HepG2 (cell line): ENCODE data around the gene CAMSAP2. TPM values are rescaled to one million over a fixed set of nuclear protein-coding genes. Genes with fewer than 3 reads are reported as not detected.

Experiments used
- ATAC-seq: fragments of 200-7000 bp; cut with Tn5 transposase; 3 replicates; pipeline ENCODE4 v1.9.1; 2020; ENCODE audit warnings: mild to moderate bottlenecking, moderate library complexity
- BruUV-seq: library from RNA; stranded (reverse); fragments of 400-500 nt; replicated peaks from 2 replicates; lab custom pipeline; 2021; lab: Mats Ljungman, UMichigan
- CTCF ChIA-PET: fragments of 300-600 bp; formaldehyde crosslinking; extraction: SDS; loops from one replicate; lab custom pipeline; 2021; ENCODE audit warnings: low total read pairs, inconsistent platforms, low intra/inter-chr PET ratio; lab: Yijun Ruan, JAX
- POLR2A ChIA-PET: fragments of 350-600 bp; sonication (Branson Sonifier 250); formaldehyde crosslinking; loops from one replicate; lab custom pipeline; 2020; ENCODE audit warnings: antibody characterized with exemption, inconsistent platforms; lab: Yijun Ruan, JAX
- DNase-seq: peaks from one replicate; pipeline ENCODE4 v3.0.0-alpha.2; 2015; ENCODE audit warnings: low spot score
- FAIRE-seq: peaks from 3 replicates; lab custom pipeline; 2011; peaks lifted over from hg19 to GRCh38; lab: Jason Lieb, UNC
- H2AFZ ChIP-seq: one replicate; pipeline ENCODE4 v1.6.1; 2011; ENCODE audit warnings: low read length, inconsistent platforms
- H3K27ac ChIP-seq: fragments of 300-600 bp; 3 replicates; pipeline ENCODE4 v1.8.0; 2011; ENCODE audit warnings: mixed run types, mild to moderate bottlenecking, mixed read lengths, low read length, inconsistent platforms; ENCODE audit not compliant: insufficient read depth; ENCODE audit errors: extremely low read length
- H3K27me3 ChIP-seq, 2 experiments: fragments of 200-600 bp in 1 of 2; 2 replicates in 1 of 2; 3 replicates in 1 of 2; pipeline versions ENCODE4 v1.6.0 to v1.8.0; 2011; ENCODE audit warnings: low read length in 2 of 2, mild to moderate bottlenecking in 2 of 2, moderate library complexity in 2 of 2, inconsistent platforms in 1 of 2; ENCODE audit not compliant: insufficient read depth in 2 of 2, control insufficient read depth in 1 of 2
- H3K36me3 ChIP-seq, 2 experiments: fragments of 200-600 bp in 1 of 2; replicated peaks in 1 of 2; 2 replicates in 1 of 2; 3 replicates in 1 of 2; pipeline versions ENCODE4 v1.5.1 to v1.8.0; 2011; ENCODE audit warnings: low read length in 2 of 2, inconsistent platforms in 1 of 2; ENCODE audit not compliant: insufficient read depth in 2 of 2, control insufficient read depth in 1 of 2
- H3K4me1 ChIP-seq: 2 replicates; pipeline ENCODE4 v1.5.1; 2012; ENCODE audit warnings: low read length, inconsistent platforms; ENCODE audit not compliant: insufficient read depth
- H3K4me2 ChIP-seq: 2 replicates; pipeline ENCODE4 v1.6.0; 2011; ENCODE audit warnings: low read depth, low read length, inconsistent platforms
- H3K4me3 ChIP-seq, 3 experiments: fragments of 200-600 bp in 1 of 3; sonication (generic), shearing (Covaris generic) in 1 of 3; replicated peaks in 1 of 3; 2 replicates each; pipeline ENCODE4 v1.5.1; 2011 to 2016; ENCODE audit warnings: low read length in 3 of 3, inconsistent platforms in 2 of 3, low read depth in 2 of 3, mild to moderate bottlenecking in 2 of 3, control low read depth in 1 of 3, mixed read lengths in 1 of 3; ENCODE audit not compliant: insufficient read depth in 1 of 3
- H3K79me2 ChIP-seq: one replicate; pipeline ENCODE4 v1.6.1; 2011; ENCODE audit warnings: low read length, inconsistent platforms; ENCODE audit not compliant: insufficient read depth
- H3K9ac ChIP-seq: 2 replicates; pipeline ENCODE4 v1.6.0; 2011; ENCODE audit warnings: mild to moderate bottlenecking, low read depth, low read length, inconsistent platforms; ENCODE audit not compliant: insufficient read depth
- H3K9me3 ChIP-seq: 2 replicates; pipeline ENCODE4 v1.5.1; 2012; ENCODE audit warnings: mild to moderate bottlenecking, low read length
- H4K20me1 ChIP-seq: 2 replicates; pipeline ENCODE4 v1.6.0; 2011; ENCODE audit warnings: inconsistent platforms, mild to moderate bottlenecking, low read length, moderate library complexity; ENCODE audit not compliant: insufficient read depth
- AKNA ChIP-seq: sonication (generic); formaldehyde crosslinking; IDR thresholded peaks from 2 replicates; pipeline ENCODE4 v1.4.0; 2020; ENCODE audit warnings: missing genetic modification reagents, borderline replicate concordance
- ATM ChIP-seq: fragments of 450-650 bp; IDR thresholded peaks from 2 replicates; pipeline ENCODE4 v1.7.1; 2017; ENCODE audit warnings: mild to moderate bottlenecking, borderline replicate concordance
- CBX2 ChIP-seq, 2 experiments: fragments of 200-600 bp in 1 of 2; sonication (generic); formaldehyde crosslinking in 1 of 2; IDR thresholded peaks; 2 replicates each; pipeline versions ENCODE4 v1.7.0 to v1.8.1; 2018 to 2022; ENCODE audit warnings: low read depth in 2 of 2, low read length in 1 of 2, mild to moderate bottlenecking in 1 of 2, missing genetic modification reagents in 1 of 2
- DZIP1 ChIP-seq: sonication (generic); formaldehyde crosslinking; IDR thresholded peaks from 2 replicates; pipeline ENCODE4 v1.5.0; 2020; ENCODE audit warnings: mild to moderate bottlenecking, missing genetic modification reagents
- HNF4G ChIP-seq, 2 experiments: sonication (generic) in 1 of 2; formaldehyde crosslinking in 1 of 2; IDR thresholded peaks; 2 replicates each; pipeline versions ENCODE4 v1.4.0 to v1.6.1; 2011 to 2020; ENCODE audit warnings: borderline replicate concordance in 2 of 2, low read depth in 2 of 2, mild to moderate bottlenecking in 2 of 2, low read length in 1 of 2, missing genetic modification reagents in 1 of 2, moderate library complexity in 1 of 2
- KDM4B ChIP-seq: sonication (generic); formaldehyde crosslinking; IDR thresholded peaks from 2 replicates; pipeline ENCODE4 v1.4.0; 2020; ENCODE audit warnings: missing genetic modification reagents
- NCOA1 ChIP-seq: sonication (generic); formaldehyde crosslinking; IDR thresholded peaks from 2 replicates; pipeline ENCODE4 v1.9.0; 2021; ENCODE audit warnings: missing genetic modification reagents
- RNF2 ChIP-seq: fragments of 450-650 bp; conservative IDR thresholded peaks from 2 replicates; pipeline ENCODE4 v1.6.1; 2016; ENCODE audit warnings: low read depth
- SSRP1 ChIP-seq: IDR thresholded peaks from 2 replicates; pipeline ENCODE4 v1.6.1; 2016; ENCODE audit warnings: control low read depth
- ZNF18 ChIP-seq: sonication (generic); formaldehyde crosslinking; IDR thresholded peaks from 2 replicates; pipeline ENCODE4 v1.8.0; 2022; ENCODE audit warnings: mild to moderate bottlenecking, missing genetic modification reagents; ENCODE audit not compliant: insufficient replicate concordance
- ZNF253 ChIP-seq: sonication (generic); formaldehyde crosslinking; IDR thresholded peaks from 2 replicates; pipeline ENCODE4 v1.8.0; 2022; ENCODE audit warnings: mild to moderate bottlenecking, missing genetic modification reagents, borderline replicate concordance
- ZNF850 ChIP-seq: sonication (generic); formaldehyde crosslinking; conservative IDR thresholded peaks from 2 replicates; pipeline ENCODE4 v1.9.0; 2021; ENCODE audit warnings: mild to moderate bottlenecking, missing genetic modification reagents
- ZNF883 ChIP-seq: sonication (generic); formaldehyde crosslinking; IDR thresholded peaks from 2 replicates; pipeline ENCODE4 v1.5.1; 2020; ENCODE audit warnings: mild to moderate bottlenecking, missing genetic modification reagents; ENCODE audit errors: not compliant biosample characterization
- WGBS: methylation state at CpG from one replicate; pipeline ENCODE4 v1.1.6; 2017; ENCODE audit warnings: low lambda C conversion rate; 5-methylcytosine and 5-hydroxymethylcytosine counted together
- in situ Hi-C: cut with HindIII; loops from 2 replicates; pipeline ENCODE4 v1.10.0; 2017; ENCODE audit warnings: low pct_unique_long_range_greater_than_20kb; ENCODE audit not compliant: extremely low pct_ligation_motif_present
- intact Hi-C: fragments of 100-400 bp; cut with micrococcal nuclease; formaldehyde crosslinking; loops from one replicate; pipeline ENCODE4 v1.10.0; 2022; ENCODE audit not compliant: unreplicated experiment
- polyA plus RNA-seq, 8 experiments: library from polyadenylated mRNA; depleted of rRNA in 3 of 8; stranded (reverse) in 7 of 8; unstranded in 1 of 8; fragments of >200 nt; fragmentation: Illumina TruSeq in 4 of 8; extraction: Trizol in 4 of 8; gene quantifications; 2 replicates each; pipeline versions ENCODE4 v1.2.1 to v1.2.3, GENCODE V29; 2011 to 2016; ENCODE audit warnings: low read depth in 4 of 8, missing spikeins in 1 of 8, mixed read lengths in 1 of 8; ENCODE audit not compliant: insufficient read depth in 1 of 8
- total RNA-seq, 5 experiments: library from RNA; depleted of rRNA; stranded (reverse); fragments of >200 nt; fragmentation: Illumina TruSeq; extraction: Trizol; gene quantifications; 2 replicates each; pipeline ENCODE4 v1.2.3, GENCODE V29; 2016; ENCODE audit warnings: low read depth in 1 of 5

CAMSAP2 gene
- total and polyA plus RNA-seq, 2 of the 13 experiments (the other 11 are each of a cell fraction or from before 2014, with no cell fraction given) = 3.4 to 8.2 TPM

- DNase-seq (no peak), ATAC-seq (no peak), FAIRE-seq (no peak)
- no TSS peak for BruUV-seq
- Histone ChIP-seq H3K4me2 (no peak overlapping the region), H3K36me3 (no peaks in the 10 kb centered on the region), H3K9ac (no peak overlapping the region), H3K27ac (no peak overlapping the region), H3K27me3 (peaks cover 0 to 10% of the 10 kb centered on the region in 2 experiments; a peak in 2 of 5 replicates), H3K4me1 (no peaks in the 10 kb centered on the region), H2AFZ (no peak overlapping the region), H3K4me3 (no peak overlapping the region), H4K20me1 (no peaks in the 10 kb centered on the region), H3K9me3 (no peaks in the 10 kb centered on the region), H3K79me2 (no peaks in the 10 kb centered on the region)
- POLR2A ChIA-PET = no interaction called here
- CTCF ChIA-PET = no interaction called here
- 40% methylated on average over 7 of the region's 7 CpGs for WGBS
- TF ChIP-seq HNF4G (IDR thresholded peaks at IDR 0.05; ENCODE audit: borderline replicate concordance, low read depth, low read length) (no peak), HNF4G (CRISPR knock-in tag; IDR thresholded peaks at IDR 0.05; ENCODE audit: borderline replicate concordance, low read depth) (no peak), ZNF18 (CRISPR knock-in tag) (no peak), AKNA (CRISPR knock-in tag) (no peak), ATM (no peak), SSRP1 (CRISPR knock-in tag) (no peak), RNF2 (no peak), CBX2 (IDR thresholded peaks at IDR 0.05; ENCODE audit: low read depth, low read length) (no peak), CBX2 (CRISPR knock-in tag; IDR thresholded peaks at IDR 0.05; ENCODE audit: low read depth) (no peak), NCOA1 (CRISPR knock-in tag) (no peak), DZIP1 (CRISPR knock-in tag) (no peak), KDM4B (no peak), ZNF253 (CRISPR knock-in tag) (no peak), ZNF850 (CRISPR knock-in tag) (no peak), ZNF883 (no peak)
- in situ Hi-C loops (no loop called here), intact Hi-C loops (no loop called here)
These were observed 6.3 kb upstream of the CAMSAP2 start for GRCh38 chr1:200732438-200732837.
